ENCODE data around the gene TECPR2.

TECPR2 gene

DNA sequence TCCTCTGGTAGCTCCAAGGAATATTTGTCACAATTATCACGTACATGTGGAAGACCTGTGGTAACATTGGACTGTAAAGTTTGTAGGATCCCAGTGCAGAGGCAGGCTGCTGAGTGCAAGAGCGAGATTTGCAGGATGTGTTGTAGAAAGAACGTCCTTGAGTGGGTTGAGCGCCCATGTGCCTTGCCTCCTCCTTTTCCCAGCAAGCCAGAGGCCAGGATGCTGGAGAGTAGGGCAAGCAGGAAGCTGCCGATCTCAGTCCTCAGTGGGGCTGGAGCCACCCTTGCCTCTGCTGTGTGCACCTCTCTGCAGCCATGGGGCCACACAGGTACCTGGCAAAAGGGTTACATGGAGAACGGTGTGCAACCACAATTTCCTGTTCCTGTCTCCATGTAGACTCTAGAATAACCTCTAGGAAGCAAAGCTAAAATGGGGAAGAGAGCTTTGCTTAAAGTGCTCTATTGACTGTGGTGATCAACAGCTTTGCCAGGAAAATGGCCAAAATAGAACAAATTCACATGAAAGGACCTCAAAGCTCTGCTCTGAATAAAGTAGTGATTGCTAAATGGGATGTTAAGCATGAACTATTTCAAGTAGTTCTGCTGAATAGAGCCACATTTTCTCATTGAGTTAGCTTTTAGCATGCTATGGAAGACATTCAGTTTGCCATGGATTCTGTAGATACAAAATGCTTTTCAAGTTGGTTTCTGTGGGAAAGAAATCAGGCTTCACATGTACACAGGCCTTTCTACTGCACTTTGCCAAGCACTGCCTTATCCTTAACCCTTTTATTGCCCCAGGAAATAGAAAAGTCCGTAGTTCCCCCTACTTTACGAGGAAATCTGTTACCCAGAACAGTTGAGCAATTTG is 109.4 kb downstream of the TECPR2 start:
- no peak for DNase-seq

DNA sequence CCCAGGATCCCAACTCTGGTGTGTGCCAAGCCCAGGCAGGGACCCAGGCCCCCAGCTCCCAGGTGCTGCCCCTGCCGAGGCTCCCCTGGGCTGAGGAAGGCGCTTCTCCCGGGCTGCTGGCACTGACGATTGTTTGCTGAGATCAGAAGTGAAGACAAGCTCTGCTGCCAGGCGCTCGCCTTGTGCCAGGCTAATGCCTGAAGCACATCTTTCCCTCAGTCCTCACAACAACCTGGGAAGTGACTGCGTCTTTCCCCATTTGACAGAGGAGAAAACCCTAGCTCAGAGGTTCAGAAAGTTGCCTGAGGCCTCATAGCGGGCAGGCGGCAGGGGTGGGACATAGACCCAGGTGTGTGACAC is 110.0 kb downstream of the TECPR2 start:
- DNase-seq: no peak

DNA sequence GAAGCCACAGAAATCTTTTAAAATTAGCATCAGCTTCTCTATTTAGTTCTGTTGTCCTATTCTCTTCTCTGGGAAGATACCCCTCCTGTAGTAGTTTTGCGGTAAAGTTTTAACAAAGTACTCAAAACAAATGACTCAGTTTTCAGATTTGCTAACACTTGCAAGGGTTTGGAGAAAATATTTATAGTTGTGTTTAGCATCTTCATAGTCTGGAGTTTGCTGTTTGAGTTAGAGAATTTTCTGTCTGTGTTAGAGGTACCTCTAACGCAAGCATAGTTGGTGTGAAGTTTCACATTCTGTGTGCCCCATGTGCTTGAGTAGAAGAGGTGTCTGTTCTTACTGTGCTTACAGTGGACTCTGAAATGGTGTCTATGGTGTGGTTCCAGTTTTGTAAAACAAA is 110.8 kb downstream of the TECPR2 start:
- DNase-seq: no peak

DNA sequence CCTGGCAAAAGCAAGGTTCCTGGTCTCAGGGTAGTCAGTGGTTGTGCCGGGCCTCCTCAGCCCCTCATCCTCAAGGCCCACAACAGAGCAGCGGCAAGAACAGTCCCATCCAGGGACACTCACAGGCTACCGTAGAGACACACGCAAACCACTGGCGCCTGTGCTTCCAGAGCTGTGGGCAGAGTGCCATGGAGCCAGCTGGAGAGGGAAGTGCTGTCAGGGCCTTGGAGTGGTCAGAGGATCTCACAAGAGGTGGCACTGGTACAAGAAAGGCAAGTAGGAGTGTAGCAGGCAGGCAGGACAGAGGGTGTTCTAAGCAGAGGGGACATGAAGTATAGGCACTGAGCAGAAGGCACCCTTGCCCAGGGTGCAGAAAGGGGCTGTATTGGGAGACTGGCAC is 112.2 kb downstream of the TECPR2 start:
- no peak for DNase-seq

DNA sequence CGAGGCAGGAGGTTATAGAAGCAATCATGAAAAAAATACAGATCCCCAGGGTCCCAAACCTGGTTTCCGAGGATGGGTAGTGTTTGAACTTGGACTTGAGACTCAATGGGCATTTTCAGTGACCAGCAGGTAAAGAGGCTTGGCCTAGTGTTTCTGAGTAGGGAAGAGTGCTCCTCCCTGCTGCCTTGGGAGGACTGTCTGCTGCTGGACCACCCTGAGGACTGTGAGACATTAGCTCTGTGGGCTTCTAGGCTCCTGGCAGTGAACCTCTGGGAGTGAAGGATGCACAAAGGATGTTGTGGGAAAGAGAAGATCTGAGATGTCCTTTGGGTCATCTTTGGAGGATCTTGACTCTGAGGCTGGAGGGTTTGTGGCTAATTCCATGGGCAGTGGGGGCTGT is 116.4 kb downstream of the TECPR2 start:
- DNase-seq: no peak

DNA sequence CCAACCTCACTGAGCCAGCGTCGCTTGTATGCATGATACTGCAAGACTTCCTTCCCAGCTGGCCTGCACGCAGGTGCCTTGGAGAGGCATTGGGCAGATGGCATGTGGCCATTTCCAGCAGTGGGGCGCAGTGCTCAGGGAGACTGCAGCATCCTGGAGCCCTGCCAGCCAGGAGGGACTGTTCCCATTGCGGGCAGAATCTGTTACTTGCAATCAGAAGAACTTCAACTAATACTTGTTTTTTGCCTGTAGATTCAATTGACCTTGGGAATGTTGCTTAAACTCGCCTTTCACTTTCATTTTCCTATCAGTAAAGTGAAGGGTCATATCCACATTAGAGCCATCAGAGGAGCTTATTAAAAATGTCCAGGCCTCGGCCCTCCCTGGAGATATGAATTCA is 117.0 kb downstream of the TECPR2 start:
- DNase-seq: no peak

DNA sequence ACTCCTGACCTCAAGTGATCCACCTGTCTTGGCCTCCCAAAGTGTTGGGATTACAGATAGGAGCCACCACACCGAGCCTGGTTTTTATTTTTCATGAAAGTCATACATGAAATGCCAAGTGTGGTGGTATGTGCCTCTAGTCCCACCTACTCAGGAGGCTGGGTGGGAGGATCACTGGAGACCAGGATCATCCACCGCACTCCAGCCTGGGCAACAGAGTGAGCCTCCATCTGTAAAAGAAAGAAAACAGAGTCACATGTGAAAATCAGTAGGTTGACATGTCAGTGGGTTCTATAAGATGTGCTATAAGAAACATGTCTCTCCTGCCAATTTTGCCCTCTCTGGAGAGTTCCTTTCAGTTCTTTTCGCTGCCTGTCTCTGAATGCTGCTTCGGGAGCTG is 118.6 kb downstream of the TECPR2 start:
- DNase-seq: no peak

DNA sequence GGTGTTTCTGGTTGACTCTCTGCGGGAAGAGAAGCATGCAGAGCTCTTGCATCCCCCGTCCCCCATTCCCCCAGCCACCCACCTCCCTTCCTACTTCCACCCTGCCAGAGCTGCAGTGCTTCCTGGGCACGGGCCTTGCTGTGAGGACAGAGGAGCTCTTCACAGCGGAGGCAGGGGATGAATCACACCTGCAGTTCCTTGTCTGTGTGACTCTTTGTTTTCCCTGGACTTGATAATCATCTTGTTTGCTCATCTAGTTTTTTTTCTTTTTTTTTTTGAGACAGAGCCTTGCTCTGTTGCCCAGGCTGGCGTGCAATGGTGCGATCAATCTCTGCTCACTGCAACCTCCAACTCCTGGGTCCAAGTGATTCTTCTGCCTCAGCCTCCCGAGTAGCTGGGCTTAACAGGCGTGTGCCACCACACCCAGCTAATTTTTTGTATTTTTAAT is 119.1 kb downstream of the TECPR2 start:
- DNase-seq: no peak

DNA sequence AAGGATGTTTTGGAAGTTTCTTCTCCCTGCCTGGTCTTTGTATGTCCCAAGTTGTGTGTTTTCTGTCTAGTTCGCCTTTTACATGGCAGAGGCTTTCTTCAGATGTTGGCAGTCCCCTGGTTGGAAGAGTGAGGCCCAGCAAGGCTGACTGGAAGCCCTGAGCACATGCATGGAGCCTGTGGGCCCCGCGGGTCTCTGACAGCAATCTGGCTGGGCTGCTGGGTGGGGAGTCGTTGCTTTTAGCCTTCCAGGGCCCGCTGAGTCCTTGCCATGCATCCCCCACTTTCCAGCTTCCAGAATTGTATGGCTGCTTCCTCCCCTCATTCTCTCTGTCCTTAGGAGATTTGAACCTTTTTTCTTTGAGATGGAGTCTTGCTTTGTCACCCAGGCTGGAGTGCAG is 121.6 kb downstream of the TECPR2 start:
- DNase-seq: no peak

DNA sequence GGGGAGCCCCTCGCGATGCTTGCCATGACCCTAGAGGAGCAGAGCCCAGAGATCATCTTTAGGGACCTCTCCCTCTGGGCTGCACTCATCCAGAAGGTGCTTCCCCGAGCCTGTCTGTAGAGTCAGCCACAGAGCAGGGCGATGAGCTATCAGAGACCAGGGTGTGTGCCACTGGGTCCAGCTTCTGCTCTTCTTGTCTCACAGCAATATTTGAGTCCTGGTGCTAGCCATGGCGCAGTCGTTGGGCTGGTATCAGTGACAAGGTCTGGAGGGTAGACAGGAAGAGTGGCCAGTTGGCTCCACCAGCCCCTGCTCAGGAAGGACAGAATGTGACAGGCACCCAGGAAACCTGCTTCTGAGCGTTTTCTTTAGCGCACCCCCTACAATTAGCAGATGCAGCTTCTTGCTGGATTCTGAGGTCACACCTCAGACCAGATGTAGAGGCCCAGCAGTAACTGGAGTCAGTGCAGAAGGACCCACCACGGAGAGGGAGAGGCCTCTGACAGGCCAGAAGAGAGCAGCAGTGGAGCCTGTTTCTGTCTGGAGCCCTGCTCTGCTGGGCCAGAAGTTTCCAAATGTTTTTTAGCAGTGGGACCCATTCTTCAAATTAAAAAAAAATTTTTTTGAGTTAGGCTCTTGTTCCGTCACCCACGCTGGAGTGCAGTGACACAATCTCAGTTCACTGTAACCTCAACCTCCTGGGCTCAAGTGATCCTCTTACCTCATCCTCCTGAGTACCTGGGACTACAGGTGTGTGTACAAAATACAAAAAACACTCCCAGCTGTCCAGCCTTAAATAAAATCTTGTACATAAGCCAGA is 123.2 kb downstream of the TECPR2 start:
- no peak for DNase-seq

DNA sequence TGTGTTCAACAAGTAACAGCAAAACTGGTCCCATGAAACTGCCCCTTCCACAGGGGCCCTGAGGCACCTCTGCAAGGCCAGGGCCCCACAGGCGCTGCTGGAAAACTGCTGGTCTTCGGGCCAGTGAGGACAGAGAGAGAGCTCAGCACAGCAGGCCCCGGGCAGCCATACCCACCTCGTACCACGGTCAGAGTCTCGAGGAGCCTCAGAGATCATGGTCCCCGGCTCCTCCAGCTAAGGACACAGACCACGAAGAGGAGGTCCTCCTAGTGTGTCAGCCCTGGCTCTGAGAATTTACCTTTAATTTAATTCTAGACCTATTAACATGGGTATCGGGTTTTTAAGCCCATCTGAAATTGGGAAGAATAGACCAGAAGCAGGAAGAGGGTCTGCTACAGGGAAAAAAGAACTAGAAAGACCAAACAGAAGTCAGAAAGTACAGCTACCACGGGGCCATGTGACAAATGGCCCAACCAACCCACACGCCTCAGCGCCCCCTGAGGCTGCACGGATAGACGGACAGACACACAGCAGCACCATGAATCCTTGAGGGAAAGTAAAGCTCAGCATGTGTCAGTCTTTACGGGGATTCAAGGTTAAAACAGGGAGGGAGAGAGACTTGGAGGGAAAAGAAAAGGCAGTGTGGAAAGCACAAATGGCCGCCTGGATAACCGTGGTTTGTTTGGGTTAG is 123.9 kb downstream of the TECPR2 start:
- DNase-seq: no peak

DNA sequence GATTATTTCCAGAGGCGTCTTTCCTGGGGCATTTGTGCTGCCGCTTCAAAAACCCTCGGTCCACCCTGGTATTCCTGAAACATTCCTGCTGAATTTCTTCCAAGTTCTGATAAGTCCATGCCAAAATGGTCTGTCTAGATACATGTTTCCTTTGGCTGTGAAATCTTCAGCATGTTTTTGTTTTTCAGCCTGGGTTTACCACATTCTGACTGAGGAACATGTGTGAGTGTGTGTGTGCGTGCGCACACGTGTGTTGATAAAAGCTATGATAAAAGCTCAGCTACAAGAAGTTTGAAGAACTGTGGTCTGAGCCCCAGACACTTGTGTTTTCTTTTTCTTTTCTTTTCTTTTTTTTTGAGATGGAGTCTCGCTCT is 124.5 kb downstream of the TECPR2 start:
- no peak for DNase-seq

DNA sequence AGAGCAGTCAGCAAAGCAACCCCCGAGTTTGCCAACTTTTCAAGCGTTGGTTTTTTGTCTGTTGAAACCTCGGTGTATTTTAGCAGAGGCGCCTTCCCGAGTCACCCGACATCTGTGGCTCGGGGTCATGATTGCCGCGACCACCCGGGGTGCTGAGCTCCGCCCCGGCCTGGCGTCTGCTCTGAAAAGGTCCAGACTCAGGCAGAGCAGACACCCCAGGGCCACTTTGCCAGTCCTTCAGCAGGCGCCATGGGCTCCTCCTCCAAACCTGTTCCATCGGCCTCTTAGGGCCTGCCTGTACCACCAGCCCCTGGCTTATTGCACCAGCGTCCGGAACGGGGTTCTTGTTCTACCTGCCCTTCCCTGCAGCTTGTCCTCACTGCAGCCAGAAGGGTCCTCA is 127.7 kb downstream of the TECPR2 start:
- DNase-seq: no peak

DNA sequence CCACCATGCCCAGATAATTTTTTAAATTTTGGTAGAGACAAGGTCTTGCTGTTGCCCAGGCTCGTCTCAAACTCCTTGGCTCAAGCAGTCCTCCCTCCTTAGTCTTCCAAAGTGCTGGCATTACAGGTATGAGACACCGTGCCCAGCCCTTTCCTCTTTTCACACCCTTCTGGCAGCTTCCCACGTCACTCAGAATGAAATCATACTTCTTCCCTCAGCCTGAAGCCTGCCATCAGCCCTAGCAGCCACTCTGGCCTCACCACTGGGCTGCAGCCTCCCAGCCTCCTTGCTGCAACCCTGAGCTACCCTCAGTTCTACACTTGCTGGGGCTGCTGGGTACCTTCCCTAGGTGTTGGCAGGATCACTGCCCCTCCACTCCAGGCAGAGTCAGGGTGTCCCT is 128.6 kb downstream of the TECPR2 start:
- no peak for DNase-seq

DNA sequence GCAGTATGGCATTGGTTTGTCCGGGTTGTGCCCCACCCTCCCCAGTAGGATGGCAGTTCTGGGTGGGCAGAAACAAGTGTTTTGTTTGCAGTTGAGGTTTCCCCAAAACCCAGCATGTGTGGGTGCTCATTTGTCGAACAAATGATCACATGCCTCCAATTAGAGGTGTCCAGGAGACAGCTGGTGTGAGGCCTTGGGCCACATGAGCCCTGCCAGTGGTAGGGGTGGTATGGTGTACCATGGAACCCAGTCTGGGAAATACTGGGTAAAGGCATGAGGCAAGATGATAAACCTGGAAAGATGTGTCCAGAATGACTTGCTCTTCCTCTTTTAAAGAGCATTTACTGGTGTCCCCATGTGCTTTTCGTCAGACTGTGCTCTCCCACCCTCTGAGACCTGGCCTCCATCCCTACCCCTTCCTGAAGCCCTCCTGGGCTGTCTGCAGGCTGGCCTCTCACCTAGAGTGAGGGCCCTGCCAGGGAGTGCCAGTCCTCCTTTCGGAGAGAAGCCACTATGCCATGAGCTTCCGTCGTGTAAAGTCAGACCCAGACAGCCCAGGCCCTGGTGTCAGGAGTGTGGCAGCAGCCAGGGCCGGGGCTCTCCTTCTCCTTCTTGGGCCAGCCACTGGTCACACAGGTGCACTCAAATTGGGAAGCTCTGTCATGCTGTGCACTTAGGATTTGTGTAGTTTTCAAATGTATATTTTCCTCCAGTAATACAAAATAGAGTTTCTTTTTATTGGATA is 129.2 kb downstream of the TECPR2 start:
- no peak for DNase-seq

DNA sequence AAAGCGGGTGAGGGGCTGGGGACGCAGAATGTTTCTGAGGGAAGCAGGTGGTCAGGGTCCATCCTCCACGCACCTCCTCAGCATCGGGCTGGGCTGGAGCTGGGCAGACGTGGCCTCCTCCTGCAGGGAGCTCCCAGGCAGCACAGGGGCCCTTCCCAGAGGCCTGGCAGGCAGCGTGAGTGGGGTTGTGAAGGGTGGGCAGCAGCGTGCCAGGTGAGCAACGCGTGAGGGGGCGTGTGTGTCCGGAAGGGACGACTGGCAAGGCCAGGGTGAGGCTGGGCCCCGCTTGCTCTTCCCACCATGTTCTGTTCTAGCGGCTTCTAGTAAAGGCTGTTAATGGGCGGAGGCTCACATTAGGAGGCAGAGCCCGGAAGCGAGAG is 129.8 kb downstream of the TECPR2 start:
- no peak for DNase-seq

DNA sequence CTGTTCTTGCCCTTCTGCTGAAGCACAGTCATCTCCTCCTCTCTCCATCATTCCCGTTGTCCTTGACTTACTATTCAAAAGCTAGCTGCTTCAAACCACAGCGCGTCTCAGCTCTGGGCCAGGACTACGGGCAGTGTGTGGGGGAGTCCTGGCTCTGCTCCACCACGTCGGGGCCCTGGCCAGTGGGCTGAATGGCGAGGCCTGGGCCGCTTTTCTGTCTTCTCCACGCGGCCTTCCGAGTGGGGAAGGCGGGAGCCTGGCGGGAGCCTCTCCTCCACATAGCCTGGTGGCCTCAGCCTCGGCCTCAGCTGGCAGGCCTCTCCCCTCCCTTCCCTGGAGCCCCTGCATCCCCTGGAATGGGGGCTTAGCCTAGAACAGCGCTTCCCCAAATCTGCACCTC is 130.4 kb downstream of the TECPR2 start:
- DNase-seq: no peak

DNA sequence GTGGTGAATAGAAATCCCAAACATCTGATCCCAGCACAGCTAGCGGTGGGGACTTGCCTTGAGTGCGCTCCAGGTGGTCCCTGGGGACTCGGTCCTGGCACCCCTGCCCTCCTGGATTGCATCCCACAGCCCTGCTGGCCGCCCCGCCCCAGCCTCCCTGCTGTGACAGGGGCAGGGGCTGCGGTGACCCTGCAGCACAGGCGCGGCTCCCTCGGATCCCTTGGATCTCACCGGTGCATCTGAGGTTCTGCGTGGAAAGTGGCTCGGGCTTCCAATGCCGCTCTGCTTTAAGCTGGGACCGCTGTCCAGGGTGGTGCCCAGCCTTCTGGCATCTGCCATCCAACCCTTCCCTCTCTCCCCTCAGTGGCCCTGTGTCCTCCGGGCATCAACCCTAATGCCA is 130.8 kb downstream of the TECPR2 start:
- no peak for DNase-seq

DNA sequence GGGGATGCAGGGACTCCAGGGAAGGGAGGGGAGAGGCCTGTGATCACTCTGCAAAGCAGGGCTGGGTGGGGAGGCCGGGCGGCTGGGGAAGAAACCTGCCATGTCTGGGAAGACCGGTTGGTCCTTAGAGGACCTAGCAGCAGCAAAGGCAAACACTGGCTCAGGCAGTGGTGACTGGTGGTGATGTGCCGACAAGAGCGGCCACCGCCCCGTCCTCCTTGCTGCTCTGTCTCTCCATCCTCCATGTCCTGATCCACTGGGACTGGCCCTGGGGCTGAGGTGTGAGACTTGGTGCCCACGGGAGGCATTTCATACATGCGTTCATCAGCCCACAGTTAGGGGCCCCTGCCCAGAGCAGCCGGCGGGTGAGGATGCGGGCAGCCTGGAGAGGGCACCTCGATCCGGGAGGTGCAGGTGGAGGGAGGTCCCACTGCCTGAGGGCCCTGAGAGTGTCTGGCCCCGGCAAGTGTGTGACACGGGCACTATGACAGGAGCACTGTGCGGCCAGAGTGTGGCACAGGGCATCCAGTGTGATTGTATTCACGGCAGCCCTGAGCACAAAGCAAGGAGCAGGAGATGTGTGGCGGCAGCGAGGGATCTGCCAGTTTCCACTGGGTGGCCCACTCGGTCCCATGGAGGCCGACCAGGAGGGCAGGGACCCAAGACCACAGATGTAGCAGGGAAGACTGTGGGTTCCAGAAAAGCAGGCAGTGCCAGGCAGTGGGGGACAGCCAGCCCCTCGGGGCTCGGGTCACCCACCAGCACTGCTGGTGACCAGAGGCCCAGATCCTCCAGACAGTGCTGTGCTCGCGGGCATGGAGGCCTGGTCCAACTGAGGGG is 133.0 kb downstream of the TECPR2 start:
- DNase-seq: no peak

DNA sequence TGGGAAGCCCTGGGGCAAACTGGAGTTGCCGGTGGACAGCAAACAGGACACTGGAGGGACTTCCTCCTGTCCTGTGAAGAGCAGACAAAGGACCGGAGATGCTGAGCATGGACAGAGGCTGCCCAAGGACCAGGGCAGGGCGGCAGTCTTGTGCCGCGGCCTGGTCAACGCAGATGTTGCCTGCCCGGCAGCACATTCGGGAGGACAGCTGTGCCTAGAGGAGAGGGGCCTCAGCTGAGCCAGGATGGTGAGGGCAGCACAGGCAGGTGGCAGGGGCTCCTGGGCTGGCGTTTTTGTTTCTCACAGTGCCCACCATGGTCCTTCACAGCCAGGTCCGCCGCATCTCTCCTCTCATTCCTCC is 133.6 kb downstream of the TECPR2 start:
- no peak for DNase-seq

DNA sequence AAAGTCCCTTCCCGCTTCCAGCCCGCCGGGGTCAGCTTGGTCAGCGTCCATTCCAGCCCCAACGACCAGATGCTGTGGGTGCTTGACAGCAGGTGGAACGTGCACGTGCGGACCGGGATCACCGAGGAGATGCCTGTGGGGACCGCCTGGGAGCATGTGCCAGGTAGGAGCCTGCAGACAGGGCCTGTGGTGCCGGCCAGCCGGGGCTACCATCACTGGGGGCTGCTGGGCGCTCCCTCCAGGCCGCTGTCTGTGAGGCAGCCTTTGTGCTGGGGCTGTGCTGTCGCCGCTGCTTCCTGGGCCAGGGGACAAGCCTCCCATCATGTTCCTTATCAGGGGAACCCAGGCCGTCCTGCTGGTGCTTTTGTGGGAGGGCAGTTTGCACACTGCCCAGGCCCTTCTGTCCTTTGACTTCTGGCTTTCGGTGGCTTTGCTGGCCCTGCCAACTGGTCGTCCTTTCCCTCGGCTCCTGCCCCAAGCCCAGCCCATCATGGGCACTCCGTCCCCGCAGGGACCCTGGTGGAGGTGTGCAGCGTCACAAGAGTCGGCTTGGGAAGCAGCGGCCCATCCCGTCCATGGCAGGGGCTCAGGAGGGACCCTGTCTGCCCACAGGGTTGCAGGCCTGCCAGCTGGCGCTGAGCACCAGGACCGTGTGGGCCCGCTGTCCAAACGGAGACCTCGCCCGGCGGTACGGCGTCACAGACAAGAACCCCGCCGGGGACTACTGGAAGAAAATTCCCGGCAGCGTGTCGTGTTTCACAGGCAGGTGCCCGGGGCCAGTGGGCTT is 134.4 kb downstream of the TECPR2 start:
- DNase-seq: no peak
